HG02642 (cell line): ENCODE data around the gene DND1.
A peak's percentile ranks its signal among the peaks of the same experiment; 100 is the strongest.
"Not testable (repeated sequence)": the region's sequence is repeated elsewhere in the genome, so short reads cannot be mapped to it uniquely, and the experiment has no call there.

Experiments used
- ATAC-seq: cut with Tn5 transposase; IDR thresholded peaks from one replicate; pipeline ENCODE4 v1.9.1; 2021; ENCODE audit warnings: mild to moderate bottlenecking; ENCODE audit not compliant: unreplicated experiment, poor library complexity

DND1 gene

DNA sequence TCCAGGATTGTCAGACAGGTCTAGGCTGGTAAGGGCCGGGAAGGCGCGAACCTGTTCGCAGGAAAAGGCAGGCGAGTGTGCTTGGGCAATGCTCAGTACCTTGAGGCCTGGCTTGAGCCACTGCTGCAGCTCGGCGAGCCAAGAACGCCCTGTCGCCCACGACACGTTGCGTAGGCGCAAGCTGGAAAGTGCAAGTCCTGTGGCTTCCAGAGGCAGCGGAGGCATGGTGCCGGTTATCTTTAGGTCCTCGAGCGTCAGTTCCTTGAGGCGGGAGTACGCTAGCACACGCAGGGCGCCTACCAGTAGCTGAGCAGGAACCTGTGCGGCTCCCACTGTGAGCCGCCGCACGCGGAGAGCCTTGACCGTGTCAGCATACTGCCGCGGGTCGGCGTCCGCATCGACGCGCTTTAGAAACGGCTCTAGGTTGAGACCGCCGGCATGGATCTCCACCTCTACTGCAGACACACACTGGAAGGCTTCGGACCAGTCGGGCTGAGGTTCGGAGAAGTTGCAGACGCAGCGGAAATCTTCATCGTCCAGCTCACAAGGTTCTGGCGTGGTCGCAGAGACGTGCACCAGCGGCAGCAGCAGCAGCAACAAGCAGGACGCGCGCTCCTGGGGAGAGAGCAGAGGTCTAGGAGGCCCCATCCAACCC lies 40.9 kb downstream of the DND1 start:
- peak; percentile 67 for ATAC-seq

DNA sequence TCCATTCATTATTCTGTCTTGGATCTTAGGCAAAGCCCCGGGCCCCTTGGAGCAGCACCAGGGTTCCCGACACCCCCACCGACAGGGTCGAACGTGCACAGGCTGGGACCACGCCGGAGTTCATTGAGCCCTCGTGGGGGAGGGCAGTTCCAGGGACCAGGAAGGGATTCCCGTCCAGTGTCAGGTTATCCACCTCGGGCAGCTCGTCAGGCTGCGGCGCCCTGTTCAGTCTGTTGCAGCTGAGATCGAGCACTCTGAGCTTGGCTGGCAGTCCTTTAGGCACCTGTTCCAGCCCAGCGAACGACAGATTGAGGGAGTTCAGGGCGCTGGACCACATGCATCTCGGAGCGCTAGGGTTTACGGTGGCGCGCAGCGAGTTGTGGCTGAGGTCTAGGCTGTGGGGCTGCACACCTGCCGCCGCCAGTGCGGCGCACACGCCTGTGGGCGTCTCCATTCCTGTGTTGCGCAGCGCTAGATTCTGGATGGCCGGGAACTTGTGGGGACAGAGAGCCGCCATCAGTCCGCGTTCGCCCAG lies 41.5 kb downstream of the DND1 start:
- ATAC-seq, result peak; percentile 56

DNA sequence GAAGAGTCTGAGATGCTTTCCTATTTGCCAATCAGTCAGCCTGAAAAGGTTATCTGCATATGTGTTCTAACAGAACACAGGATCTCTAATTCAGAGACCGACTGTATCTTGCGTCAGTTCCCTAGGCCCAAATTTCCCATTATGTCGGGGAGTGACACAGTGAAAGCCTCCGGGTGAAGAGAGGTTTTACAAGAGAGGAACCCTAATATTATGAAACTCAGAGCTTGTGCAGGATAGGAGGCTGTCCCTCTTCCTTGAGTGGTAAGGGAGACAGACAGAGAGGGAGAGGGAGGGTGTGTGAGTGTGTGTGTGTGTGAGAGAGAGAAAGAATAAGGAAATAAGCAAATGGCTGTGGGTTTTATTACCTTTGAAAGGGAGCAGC lies 42.3 kb downstream of the DND1 start:
- ATAC-seq, result no peak

DNA sequence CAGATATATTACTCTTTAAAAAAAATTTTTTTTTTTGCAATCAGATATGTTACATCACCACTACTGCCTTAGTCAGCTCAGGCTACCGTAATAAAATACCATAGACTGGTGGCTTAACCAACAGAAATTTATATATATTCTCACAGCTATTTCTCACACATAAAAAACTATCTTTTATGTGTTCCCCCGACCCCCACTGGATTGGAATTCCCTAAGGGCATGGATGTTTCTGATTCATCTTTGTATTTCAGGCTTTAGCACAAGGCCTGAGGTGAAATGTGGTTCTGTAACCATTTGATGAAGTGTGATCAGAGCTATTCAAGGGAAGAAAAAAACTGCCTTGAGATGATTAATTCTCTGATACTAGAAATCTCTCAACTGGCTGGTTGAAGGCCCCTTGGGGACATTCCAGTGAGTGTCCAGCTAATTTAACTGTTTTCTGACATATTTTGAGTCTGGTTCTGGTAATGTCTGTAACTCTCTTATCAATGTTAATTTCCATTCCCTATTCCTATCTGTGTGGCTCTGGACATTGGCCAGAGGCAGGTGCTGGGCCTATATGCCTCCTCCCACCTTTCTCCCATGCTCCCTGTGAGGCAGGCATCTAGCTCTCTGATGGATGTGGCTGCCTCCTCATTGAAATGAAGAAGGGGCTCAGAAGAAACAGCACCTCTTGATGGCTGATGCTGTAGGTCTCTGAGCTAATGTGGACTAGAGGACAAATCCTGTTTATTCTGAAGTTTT lies 42.9 kb downstream of the DND1 start:
- ATAC-seq, result no peak

- ATAC-seq, result no peak
Measured at GRCh38 chr5:140628711-140629110, 44.7 kb downstream of the DND1 start.

DNA sequence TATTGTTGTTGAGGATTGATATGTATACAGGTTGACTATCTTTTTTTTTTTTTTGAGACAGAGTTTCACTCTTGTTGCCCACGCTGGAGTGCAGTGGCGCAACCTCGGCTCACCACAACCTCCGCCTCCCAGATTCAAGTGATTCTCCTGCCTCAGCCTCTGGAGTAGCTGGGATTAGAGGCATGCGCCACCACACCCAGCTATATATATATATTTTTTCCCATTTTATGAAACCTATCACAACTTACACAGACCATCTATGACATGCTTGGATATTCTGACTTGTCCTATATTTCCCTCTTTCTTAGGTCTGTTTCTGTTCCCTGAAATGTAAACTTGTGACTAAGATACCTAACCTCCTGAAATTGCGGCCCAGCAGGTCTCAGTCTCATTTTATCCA lies 45.4 kb downstream of the DND1 start:
- ATAC-seq, result no peak

DNA sequence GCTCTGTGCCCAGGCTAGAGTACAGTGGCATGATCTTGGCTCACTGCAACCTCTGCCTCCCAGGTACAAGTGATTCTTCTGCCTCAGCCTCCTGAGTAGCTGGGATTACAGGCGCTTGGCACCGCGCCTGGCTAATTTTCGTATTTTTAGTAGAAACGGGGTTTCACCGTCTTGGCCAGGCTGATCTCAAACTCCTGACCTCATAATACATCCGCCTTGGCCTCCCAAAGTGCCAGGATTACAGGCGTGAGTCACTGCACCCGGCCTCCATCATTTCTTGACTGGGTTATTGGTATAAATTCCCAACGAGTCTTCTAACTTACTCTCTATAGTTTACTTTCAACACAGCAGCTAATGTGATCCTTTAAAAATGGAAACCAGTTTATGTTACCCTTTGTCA lies 48.5 kb downstream of the DND1 start:
- not testable (repeated sequence) for ATAC-seq

DNA sequence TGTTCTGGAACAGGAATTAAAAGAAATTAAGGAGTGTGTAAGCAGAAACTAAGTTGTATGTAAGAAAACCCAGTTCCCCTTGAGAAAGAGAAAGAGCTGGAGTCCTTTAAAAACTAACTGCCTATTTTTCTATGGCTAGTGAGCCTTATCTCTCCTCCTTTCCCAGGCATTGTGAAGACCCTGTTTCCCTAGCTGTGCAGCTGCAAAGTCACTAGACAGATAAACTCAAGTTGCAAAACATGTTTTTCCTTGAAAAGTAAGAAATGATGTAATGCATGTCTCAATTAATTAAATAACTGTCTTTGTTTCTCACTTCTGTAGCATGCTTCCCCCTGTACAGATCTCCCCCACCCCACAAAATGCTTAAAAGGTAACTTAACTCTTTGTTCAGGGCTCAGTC lies 50.3 kb downstream of the DND1 start:
- ATAC-seq, result not testable (repeated sequence)

DNA sequence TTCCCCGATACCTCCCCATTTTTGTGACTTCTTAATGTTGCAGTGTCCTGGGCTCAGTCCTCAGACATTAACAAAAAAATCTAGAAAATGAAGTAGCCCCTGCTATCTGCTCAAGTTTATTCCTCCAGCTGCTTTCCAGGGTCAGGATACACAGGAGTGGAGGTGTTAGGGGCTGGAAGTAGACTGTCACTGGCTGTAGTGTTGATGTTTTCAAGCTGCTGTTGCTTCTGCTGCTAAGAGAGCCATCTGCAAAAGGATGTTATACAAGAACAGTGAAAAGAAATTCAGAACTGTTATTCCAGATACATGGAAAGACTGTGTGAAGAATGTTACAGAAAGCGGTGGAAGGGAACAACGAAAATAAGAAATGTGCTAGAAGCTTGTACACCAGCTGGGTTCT lies 51.1 kb downstream of the DND1 start:
- no peak for ATAC-seq
